GM19043 (cell line): ENCODE measurements around the gene DCTN2.
"Not testable (repeated sequence)": the region's sequence is repeated elsewhere in the genome, so short reads cannot be mapped to it uniquely, and the experiment has no call there.

ENCODE experiments used
- ATAC-seq: cut with Tn5 transposase; IDR thresholded peaks from one replicate; pipeline ENCODE4 v1.9.1; 2021; ENCODE audit warnings: low read depth; ENCODE audit not compliant: unreplicated experiment

Gene DCTN2

DNA sequence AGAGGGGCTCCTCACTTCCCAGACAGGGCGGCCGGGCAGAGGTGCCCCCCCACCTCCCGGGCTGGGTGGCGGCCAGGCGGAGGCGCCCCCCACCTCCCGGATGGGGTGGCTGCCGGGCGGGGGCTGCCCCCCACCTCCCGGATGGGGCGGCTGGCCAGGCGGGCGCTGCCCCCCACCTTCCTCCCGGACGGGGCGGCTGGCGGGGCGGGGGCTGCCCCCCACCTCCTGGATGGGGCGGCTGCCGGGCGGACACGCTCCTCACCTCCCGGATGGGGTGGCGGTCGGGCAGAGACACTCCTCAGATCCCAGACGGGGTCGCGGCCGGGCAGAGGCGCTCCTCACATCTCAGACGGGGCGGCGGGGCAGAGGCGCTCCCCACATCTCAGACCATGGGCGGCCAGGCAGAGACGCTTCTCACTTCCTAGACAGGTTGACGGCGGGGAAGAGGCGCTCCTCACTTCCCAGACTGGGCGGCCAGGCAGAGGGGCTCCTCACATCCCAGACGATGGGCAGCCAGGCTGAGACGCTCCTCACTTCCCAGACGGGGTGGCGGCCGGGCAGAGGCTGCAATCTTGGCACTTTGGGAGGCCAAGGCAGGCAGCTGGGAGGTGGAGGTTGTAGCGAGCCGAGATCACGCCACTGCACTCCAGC, 51.8 kb downstream of the DCTN2 start:
- ATAC-seq = not testable (repeated sequence)

DNA sequence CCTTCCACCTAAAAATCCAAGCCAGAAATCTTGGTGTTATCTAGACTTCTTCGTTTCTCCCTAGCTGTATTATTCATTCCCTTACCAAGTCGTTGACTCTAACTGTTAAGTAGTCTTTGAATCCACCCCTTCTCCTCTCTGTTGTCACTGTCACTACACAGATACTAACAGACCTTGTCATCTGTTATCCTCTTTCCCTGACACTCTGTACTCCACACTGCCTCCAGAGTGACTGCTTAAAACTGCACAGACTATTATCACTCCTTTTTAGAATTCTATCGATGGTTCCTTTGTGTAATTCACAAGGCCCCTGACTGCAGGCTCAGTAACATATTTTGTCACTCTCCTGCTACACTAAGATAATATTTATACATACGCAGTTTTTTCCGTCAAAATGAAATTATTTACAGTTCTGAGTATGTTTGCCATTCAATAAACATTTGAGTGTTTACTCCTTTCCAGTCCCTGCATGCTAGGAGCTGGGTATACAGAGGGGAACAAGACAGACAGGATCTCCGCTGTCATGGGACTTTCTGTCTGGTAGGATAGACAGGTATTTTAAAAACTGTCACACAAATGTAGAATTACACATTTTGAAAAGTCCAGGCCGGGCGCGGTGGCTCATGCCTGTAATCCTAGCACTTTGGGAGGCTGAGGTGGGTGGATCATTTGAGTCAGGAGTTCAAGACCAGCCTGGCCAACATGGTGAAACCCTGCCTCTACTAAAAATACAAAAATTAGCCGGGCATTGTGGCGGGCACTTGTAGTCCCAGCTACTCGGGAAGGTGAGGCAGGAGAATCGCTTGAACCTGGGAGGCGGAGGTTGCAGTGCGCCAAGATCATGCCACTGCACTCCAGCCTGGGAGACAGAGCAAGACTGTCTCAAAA, 55.4 kb downstream of the DCTN2 start:
- no peak for ATAC-seq

DNA sequence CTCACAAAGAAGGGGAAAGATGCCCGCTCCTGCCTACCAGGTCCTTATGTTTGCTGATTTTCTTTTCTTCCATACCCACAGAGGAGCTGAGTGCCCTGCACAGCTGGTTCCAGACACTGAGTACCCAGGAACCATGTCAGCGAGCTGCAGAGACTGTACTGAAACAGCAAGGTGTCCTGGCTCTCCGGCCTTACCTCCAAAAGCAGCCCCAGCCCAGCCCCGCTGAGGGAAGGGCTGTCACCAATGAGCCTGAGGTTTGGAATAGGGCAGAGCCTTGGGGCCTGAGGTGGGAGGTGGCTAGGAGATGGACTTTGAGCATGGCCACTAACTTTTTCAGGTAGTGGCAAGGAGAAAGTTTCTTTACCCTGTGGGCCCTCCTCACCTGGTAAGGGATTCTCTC, 56.9 kb downstream of the DCTN2 start:
- no peak for ATAC-seq

DNA sequence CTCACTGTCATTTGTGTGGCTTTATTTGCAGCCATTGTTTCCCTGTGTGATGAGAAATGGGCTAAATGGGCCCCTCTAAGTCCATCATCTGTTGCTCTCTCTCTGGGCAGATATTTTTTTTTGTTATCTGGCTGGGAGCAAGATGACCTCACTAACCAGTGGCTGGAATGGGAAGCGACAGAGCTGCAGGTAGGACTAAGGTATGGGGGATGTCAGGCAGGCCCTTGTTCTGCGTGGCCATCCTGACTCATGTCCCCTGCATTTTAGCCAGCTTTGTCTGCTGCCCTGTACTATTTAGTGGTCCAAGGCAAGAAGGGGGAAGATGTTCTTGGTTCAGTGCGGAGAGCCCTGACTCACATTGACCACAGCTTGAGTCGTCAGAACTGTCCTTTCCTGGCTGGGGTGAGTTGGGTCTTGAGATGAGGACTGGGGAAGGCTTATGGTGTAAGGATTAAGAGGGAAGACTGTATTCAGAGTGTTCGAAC, 57.8 kb downstream of the DCTN2 start:
- no peak for ATAC-seq

DNA sequence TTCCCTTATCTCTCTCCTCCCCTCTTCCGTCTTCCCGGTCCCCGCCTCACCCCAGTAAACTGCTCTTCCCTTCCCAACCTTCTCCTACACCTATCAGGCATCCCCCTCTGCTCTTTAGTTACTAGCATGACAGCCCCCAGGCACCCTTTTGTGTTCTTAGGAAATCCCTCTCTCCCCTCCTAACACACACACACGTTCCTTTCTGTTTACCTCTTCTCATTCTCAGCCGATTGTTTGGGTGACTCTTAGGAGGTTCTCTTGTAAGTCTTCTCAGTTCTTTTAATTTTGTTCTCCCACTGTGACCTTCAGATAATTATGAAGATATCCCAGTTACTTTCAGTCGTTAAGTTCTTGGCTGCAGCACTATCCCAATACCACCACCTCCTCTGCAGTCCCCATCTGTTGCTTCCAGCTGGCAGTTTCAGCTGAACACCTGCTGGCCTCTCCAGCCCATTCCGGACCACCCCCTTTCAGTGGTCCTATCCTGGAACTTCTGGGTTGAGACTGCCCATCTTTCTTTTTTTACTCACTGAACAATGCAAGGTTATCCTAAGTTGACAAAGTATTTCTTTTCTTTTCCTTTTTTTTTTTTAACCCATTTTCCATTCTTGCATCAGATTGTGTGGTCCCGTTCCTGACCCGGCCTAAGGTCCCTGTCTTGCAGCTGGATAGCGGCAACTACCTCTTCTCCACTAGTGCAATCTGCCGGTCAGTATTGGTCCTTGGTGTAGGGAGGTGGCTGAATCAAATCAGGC, 58.4 kb downstream of the DCTN2 start:
- no peak for ATAC-seq

DNA sequence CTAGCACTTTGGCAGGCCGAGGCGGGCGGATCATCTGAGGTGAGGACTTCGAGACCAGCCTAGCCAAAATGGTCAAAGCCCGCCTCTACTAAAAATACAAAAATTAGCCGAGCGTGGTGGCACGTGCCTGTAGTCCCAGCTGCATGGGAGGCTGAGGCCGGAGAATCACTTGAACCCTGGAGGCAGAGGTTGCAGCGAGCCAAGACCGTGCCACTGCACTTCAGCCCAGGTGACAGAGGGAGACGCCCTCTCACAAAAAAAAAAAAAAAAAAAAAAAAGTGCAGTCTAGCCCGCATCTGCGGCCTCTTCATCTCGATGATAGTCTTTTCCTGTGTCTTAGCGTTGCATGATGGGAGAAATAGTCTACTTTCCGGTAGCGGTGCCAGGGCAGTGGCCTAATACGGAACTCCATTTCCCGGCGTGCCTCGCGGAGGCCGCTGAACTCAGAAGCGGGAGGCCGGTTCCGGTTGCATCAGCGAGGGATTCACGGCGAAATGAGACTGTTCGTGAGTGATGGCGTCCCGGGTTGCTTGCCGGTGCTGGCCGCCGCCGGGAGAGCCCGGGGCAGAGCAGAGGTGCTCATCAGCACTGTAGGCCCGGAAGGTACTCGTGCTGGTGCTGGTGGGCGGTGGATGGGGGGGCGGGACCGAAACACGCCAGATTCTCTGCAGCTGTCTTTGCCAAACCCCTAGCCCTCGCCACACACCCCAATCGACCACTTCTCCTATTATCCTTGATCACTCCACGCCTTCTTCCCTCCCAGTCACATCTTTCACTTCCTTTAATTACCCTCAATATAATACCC, 59.2 kb downstream of the DCTN2 start, which contains the start of gene MARS1:
Gene MARS1 (plus strand): TSS at position 472 of the 805 bp plus-strand sequence. CDS start 23 bp downstream, at position 495.
- ATAC-seq = peak; percentile 99

DNA sequence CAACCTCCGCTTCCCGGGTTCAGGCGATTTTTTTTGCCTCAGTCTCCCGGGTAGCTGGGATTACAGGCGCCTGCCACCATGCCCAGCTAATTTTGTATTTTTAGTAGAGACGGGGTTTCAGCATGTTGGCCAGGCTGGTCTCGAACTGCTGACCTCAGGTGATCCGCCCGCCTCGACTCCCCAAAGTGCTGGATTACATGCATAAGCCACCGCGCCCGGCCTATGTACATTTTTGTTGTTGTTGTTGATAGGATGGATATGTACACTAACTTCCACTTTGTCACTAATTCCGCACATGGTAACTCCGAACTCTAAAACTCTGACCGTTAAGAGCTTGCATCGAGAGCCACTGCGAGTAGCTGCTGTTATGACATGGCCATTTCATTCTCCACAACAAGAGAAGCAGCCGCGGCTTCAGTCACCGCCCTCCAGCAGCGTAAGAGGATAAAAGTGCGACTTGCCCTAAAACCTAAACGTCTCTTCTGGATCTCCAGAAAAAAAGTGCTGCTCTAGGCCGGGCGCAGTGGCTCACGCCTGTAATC, 59.9 kb downstream of the DCTN2 start:
- no peak for ATAC-seq

DNA sequence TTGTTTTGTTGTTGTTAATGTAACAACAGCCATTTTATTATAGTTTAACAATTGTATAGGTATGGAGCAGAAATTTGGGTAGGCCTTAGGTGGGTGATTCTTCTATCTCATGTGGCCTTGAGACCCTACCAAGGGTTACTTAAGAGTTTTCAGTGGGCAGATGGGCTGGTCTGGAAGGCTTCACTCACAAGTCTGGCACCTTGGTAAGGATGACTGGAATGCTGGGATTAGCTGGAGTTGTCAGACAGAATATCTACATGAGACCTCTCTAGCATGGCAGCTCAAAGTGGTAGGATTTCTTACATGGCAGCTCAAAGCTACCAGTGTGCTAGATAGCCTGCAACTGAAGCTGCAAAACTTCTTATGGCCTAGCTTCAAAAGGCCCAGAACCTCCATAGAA, 61.3 kb downstream of the DCTN2 start:
- no peak for ATAC-seq

DNA sequence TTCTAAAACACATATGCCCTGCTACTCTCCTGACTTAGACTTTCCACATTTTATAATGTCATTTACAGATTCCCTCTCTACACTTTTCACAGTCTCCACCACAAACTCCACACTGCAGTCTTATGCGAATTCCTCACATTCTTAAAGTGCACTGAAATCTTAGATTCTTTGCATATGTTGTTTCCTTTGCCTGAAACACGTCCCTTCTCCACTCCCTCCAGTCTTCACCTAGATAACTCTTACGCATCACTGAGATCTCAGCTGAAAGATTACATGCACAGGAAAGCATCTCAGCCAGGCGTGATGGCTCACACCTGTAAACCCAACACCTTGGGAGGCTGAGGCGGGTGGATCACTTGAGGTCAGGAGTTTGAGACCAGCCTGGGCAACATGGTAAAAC, 63.5 kb downstream of the DCTN2 start:
- ATAC-seq = no peak

DNA sequence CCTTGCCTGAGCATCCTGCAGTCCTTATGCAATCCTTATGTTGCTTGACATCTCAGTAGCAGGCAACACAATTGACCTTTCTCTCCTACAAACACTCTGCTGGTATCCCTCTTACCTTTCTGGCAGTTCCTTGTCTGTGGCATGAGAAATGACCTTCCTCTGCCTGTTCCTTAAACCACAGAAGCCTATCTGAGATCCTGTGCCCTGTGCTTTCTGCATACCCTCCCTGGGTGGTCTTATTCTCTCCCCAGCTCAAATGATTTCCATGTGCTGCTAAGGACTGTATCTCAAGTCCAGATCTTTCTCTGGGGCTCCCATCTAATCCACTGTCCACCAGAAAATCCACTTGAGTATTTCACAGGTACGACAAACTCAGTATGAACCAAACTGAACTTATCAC, 65.3 kb downstream of the DCTN2 start:
- no peak for ATAC-seq
